OCI-LY3 (cell line): ENCODE data around the gene RANBP1.

Source experiments
- H2AFZ ChIP-seq: fragments of 200-600, 300-600 bp; shearing (Covaris generic); 2 replicates; pipeline ENCODE4 v1.6.0; 2014; ENCODE audit warnings: antibody characterized with exemption, low read depth, low read length
- H3K27ac ChIP-seq: fragments of 200-600, 300-600 bp; sonication (generic); 2 replicates; pipeline ENCODE4 v1.5.1; 2014; ENCODE audit warnings: mild to moderate bottlenecking, low read length, moderate library complexity, mixed read lengths
- H3K27me3 ChIP-seq: fragments of 200-600, 300-600 bp; sonication (generic); 2 replicates; pipeline ENCODE4 v1.6.1; 2014; ENCODE audit warnings: low read depth, low read length, mixed read lengths
- H3K36me3 ChIP-seq: fragments of 200-600, 300-600 bp; sonication (generic); replicated peaks from 2 replicates; pipeline ENCODE3; 2014; ENCODE audit warnings: low read depth, low read length, mixed read lengths
- H3K4me1 ChIP-seq: fragments of 300-600, 200-600 bp; sonication (generic); 2 replicates; pipeline ENCODE4 v1.6.1; 2014; ENCODE audit warnings: low read length, mixed read lengths
- H3K4me2 ChIP-seq: fragments of 200-600, 300-600 bp; sonication (generic); 2 replicates; pipeline ENCODE4 v1.6.1; 2014; ENCODE audit warnings: low read length, mixed read lengths
- H3K4me3 ChIP-seq: fragments of 300-600, 200-600 bp; sonication (generic); 2 replicates; pipeline ENCODE4 v1.5.1; 2014; ENCODE audit warnings: antibody characterized with exemption, mild to moderate bottlenecking, low read length, moderate library complexity
- H3K79me2 ChIP-seq: fragments of 300-600, 200-600 bp; shearing (Covaris generic); 2 replicates; pipeline ENCODE4 v1.6.1; 2014; ENCODE audit warnings: mild to moderate bottlenecking, low read length, mixed read lengths
- H3K9ac ChIP-seq: fragments of 300-600, 200-600 bp; shearing (Covaris generic); 2 replicates; pipeline ENCODE4 v1.6.0; 2014; ENCODE audit warnings: mild to moderate bottlenecking, low read length, moderate library complexity
- H3K9me3 ChIP-seq: fragments of 200-600, 300-600 bp; shearing (Covaris generic); 2 replicates; pipeline ENCODE4 v1.6.1; 2014; ENCODE audit warnings: low read length, mixed read lengths; ENCODE audit not compliant: insufficient read depth
- H4K20me1 ChIP-seq: fragments of 200-600, 300-600 bp; sonication (generic); 2 replicates; pipeline ENCODE4 v1.6.1; 2016; ENCODE audit warnings: low read length, mixed read lengths; ENCODE audit not compliant: insufficient read depth
- EZH2phosphoT487 ChIP-seq: fragments of 200-600 bp; shearing (Covaris generic); IDR thresholded peaks from 2 replicates; pipeline ENCODE4 v1.6.1; 2018; ENCODE audit warnings: antibody characterized with exemption, mixed run types, low read depth
- TF ChIP-seq, protein P1 (sequence below): fragments of 200-600, 300-600 bp; sonication (generic); IDR thresholded peaks from 2 replicates; pipeline ENCODE4 v1.5.1; 2014; ENCODE audit warnings: antibody characterized with exemption, low read length, low read depth

The RANBP1 gene

DNA sequence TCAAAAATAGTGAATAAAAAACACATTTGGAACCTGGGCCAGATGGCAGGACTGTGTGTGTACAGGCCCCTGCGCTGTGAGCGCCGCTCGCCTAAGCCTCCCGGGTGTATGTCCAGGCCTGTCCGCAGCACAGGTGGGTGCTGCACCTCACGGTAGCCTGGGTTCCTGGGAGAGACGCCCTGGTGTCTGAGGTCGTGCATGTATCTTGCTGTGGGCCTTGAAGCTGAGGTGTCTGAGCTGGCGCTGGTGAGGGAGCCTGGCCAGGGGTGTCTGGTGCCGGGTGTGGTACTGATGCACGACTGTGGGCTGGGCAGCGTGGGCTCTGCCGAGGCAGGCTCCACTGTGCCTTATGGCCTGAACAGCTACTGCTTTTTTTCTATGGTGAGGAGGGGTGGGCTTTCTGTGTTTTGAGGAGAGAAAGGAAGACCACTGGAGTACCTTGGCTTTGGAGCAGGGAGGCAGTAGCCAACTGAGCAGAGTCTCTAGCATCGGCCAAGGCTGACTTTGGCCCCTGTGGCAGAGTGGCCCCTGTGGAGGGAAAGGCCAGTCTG lies 11.5 kb downstream of the RANBP1 start:
- Histone ChIP-seq H2AFZ (no peak overlapping the region), H3K9me3 (no peaks in the 10 kb centered on the region), H3K27me3 (no peaks in the 10 kb centered on the region), H3K4me1 (peaks cover 5% of the 10 kb centered on the region; the same call in 1 of the 2 replicates), H4K20me1 (peaks cover 51% of the 10 kb centered on the region), H3K4me3 (no peak overlapping the region), H3K36me3 (peaks cover 43% of the 10 kb centered on the region), H3K27ac (no peak overlapping the region), H3K4me2 (no peak overlapping the region), H3K79me2 (peaks cover 31% of the 10 kb centered on the region), H3K9ac (no peak overlapping the region)
- TF ChIP-seq, protein P1, sequence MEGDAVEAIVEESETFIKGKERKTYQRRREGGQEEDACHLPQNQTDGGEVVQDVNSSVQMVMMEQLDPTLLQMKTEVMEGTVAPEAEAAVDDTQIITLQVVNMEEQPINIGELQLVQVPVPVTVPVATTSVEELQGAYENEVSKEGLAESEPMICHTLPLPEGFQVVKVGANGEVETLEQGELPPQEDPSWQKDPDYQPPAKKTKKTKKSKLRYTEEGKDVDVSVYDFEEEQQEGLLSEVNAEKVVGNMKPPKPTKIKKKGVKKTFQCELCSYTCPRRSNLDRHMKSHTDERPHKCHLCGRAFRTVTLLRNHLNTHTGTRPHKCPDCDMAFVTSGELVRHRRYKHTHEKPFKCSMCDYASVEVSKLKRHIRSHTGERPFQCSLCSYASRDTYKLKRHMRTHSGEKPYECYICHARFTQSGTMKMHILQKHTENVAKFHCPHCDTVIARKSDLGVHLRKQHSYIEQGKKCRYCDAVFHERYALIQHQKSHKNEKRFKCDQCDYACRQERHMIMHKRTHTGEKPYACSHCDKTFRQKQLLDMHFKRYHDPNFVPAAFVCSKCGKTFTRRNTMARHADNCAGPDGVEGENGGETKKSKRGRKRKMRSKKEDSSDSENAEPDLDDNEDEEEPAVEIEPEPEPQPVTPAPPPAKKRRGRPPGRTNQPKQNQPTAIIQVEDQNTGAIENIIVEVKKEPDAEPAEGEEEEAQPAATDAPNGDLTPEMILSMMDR, result no peak
- no peak for TF ChIP-seq EZH2phosphoT487

DNA sequence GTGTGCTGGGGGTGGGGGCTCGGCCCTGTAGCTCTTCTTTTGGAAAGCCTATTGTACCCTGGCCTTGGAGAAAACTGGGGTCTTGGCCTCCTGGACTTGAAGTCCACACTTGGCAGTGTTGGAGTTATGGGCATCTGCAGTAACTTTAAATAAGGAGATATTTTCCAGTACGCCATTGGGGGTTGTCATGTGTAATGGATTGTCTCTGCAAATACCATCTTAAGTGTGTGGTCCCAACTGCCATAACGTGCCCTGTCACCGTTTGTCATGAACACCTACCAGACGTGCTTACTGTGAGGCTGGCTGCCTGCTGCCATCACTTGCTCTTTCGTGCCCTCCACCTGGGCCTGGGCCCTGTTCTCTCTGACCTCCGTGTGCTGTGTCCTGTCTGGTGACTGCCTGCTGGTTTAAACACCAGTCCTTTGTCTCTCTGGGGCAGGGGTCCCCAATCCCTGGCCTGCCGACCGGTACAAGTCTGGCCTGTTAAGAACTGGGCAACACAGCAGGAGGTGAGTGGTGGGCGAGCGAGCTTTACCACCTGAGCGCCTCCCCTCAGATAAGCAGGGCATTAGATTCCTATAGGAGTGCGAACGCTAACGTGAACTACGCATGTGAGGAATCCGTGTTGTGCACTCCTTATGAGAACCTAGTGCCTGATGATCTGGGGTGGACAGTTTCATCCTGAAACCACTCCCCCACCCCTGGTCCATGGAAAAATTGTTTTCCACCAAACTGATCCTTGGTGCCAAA lies 12.1 kb downstream of the RANBP1 start:
- no peak for TF ChIP-seq EZH2phosphoT487
- TF ChIP-seq, protein P1, result no peak
- H3K27me3 ChIP-seq, result no peaks in the 10 kb centered on the region
- no peak overlapping the region for H3K4me3 ChIP-seq
- peaks cover 11% of the 10 kb centered on the region for H3K4me1 ChIP-seq
- H3K79me2 ChIP-seq, result peaks cover 31% of the 10 kb centered on the region
- no peak overlapping the region for H3K4me2 ChIP-seq
- no peak overlapping the region for H3K9ac ChIP-seq
- no peak overlapping the region for H3K27ac ChIP-seq
- peaks cover 42% of the 10 kb centered on the region for H3K36me3 ChIP-seq
- no peak overlapping the region for H2AFZ ChIP-seq
- H4K20me1 ChIP-seq, result peaks cover 45% of the 10 kb centered on the region
- H3K9me3 ChIP-seq, result no peaks in the 10 kb centered on the region

DNA sequence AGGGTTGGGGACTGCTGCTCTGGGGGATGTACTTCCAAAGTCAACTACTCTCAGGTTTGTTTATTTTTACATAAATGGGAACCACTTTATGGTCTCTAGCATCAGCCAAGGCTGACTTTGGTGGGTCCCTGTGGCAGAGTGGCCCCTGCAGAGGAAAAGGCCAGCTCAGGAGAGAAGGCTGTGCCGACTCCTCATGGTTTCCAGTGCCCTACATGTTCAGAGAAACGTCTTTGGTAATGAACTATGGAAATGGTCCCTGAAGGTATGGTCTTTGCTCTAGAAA lies 12.7 kb downstream of the RANBP1 start:
- no peaks in the 10 kb centered on the region for H3K9me3 ChIP-seq
- H3K4me3 ChIP-seq, result no peak overlapping the region
- no peak for TF ChIP-seq EZH2phosphoT487
- TF ChIP-seq, protein P1, result no peak
- peaks cover 13% of the 10 kb centered on the region for H3K4me1 ChIP-seq
- H3K9ac ChIP-seq, result no peak overlapping the region
- peaks cover 41% of the 10 kb centered on the region for H4K20me1 ChIP-seq
- peaks cover 40% of the 10 kb centered on the region for H3K36me3 ChIP-seq
- no peak overlapping the region for H2AFZ ChIP-seq
- no peaks in the 10 kb centered on the region for H3K27me3 ChIP-seq
- H3K79me2 ChIP-seq, result peaks cover 29% of the 10 kb centered on the region
- H3K4me2 ChIP-seq, result no peak overlapping the region
- no peak overlapping the region for H3K27ac ChIP-seq

DNA sequence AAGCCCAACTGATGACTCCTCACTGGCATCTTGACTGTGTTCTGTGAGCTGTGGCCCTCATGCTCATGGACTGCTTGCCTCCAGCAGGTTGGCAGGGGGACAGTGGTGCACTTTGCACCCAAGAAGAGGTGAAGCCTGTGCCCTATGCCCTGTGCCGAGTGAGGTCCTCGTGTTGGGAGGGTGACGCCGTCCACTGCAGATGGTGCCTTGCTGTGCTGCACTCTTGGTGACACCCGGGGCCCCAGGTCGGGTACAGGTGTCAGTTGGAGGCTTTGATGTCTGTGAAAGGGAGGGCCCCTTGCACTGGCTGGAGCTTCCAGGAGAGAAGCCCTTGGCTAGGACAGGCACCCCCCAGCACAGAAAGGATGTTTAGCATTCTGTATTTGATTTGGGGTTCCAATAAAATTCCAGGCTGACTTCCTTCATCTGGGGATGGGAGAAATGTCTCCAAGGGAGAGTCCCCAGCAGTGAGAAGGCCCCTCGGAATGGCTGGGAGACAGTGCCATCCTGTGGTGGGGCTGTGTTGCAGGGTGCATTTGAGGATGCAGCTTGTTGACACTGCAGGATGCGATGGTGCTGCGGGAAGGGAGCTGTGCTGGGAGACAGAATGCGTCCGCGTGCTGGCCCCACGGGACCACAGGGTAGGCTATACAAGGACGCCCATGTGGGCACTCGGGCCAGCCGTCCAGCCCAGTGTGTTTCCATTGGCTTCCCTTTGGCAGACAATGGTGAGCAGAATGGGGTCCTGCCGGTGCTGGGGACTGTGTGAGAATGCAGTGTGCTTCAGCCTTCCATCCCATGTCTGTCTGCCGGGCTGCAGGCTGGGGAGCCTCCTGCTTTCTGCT lies 13.2 kb downstream of the RANBP1 start:
- Histone ChIP-seq H3K4me2 (no peak overlapping the region), H2AFZ (no peak overlapping the region), H3K9me3 (no peaks in the 10 kb centered on the region), H3K27ac (no peak overlapping the region), H3K9ac (no peak overlapping the region), H3K79me2 (peaks cover 28% of the 10 kb centered on the region), H3K4me3 (no peak overlapping the region), H4K20me1 (peaks cover 35% of the 10 kb centered on the region), H3K27me3 (no peaks in the 10 kb centered on the region), H3K36me3 (peaks cover 34% of the 10 kb centered on the region), H3K4me1 (peaks cover 13% of the 10 kb centered on the region)
- TF ChIP-seq, protein P1, result peak; percentile 62
- no peak for TF ChIP-seq EZH2phosphoT487
